WI38 (cell line): Measurements from ENCODE around the gene TPST2.

Experiments
- H3K4me3 ChIP-seq: 2 replicates; pipeline ENCODE4 v1.5.1; 2011; ENCODE audit warnings: low read depth, mild to moderate bottlenecking, control low read depth, low read length
- CTCF ChIP-seq: IDR thresholded peaks from 2 replicates; pipeline ENCODE4 v1.5.1; 2012; ENCODE audit warnings: low read depth, mild to moderate bottlenecking, control low read depth, low read length

Gene TPST2

DNA sequence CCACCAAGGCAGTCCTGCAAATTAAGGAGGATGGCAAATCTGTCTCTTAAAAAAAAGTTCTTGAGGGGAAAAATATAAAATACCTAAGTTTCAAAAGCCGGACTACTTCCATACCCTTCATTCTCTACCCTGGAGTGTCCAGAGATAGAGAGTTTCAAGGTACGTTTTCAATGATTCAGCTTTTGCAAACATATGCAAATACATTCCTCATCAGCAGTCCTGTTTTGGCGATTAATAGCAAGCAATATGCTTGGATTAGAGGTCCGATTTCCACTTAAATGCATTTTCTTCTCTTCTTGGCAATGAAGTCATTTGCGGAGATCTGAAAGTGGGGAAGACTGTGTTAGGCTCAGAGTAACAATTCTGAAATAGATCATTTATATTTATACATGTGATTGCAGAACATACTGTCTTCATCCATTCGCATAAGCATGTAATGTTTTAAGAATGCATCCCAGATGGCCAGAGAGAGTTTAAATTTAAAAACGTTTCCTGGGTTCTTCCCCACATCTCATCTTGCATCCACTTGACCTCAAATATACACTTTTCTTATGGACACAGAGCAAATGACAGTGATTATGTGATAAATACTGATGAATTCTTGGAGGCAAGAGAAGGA is 63.9 kb downstream of the TPST2 start:
- no peak overlapping the region for H3K4me3 ChIP-seq
- TF ChIP-seq CTCF = no peak

DNA sequence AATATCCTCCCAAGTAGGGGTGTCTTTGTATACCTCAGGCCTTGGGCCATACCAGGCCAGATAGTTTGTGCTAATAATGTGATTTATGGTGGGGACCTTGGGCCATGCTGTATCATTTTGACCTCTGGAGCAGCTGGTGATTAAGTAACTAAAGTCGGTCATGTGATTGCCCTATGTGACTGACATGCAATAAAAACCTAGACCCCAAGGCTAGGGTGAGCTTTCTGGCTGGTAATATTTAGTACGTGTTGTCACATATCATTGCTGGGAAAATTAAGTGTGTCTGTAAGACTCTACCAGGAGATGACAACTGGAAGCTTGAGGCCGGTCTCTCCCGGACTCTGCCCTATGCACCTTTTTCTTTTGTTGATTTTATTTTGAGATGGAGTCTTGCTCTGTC is 65.1 kb downstream of the TPST2 start:
- no peak overlapping the region for H3K4me3 ChIP-seq
- no peak for TF ChIP-seq CTCF

DNA sequence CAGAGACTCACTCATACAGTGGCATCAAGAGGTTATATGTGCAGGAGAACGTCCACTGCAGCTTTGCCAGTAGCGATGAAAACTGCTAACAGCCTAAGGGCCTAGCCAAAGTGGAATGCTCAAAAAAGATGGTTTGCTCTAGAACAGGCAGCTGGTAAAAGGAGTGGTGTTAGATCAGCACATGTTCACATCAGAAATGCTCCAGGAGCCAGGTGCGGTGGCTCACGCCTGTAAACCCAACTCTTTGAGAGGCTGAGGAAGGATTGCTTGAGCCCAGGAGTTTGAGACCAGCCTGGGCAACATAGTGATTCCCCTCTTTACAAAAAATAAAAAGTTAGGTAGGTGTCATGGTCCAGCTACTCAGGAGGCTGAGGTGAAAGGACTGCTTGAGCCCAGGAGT is 67.3 kb downstream of the TPST2 start:
- no peak overlapping the region for H3K4me3 ChIP-seq
- no peak for TF ChIP-seq CTCF

GRCh38 chr22:26522012-26522411 is 67.9 kb downstream of the TPST2 start:
- H3K4me3 ChIP-seq = no peak overlapping the region
- TF ChIP-seq CTCF = no peak

DNA sequence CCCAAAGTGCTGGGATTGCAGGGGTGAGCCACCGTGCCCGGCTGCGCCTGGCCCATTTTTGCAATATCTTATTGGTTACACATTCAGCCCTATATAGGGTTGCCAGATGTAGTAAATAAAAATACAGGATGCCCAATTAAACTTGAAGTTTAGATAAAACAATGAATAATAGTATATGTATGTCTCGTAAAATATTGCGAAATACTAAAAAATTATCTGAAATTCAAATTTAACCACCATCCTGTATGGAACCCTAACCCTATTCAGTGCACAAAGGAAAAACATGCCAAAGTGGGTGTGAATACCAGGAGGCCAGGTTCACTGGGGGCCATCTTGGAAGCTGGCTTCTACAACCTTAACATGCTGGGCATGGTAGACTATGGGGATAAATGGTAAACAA is 72.5 kb downstream of the TPST2 start:
- TF ChIP-seq CTCF = no peak
- H3K4me3 ChIP-seq = no peak overlapping the region

GRCh38 chr22:26516503-26516902 is 73.4 kb downstream of the TPST2 start:
- no peak overlapping the region for H3K4me3 ChIP-seq
- no peak for TF ChIP-seq CTCF

- TF ChIP-seq CTCF = no peak
- no peak overlapping the region for H3K4me3 ChIP-seq
Measured at GRCh38 chr22:26515931-26516330, 74.0 kb downstream of the TPST2 start.
